Measurements from ENCODE around the gene ADNP2.

DNA sequence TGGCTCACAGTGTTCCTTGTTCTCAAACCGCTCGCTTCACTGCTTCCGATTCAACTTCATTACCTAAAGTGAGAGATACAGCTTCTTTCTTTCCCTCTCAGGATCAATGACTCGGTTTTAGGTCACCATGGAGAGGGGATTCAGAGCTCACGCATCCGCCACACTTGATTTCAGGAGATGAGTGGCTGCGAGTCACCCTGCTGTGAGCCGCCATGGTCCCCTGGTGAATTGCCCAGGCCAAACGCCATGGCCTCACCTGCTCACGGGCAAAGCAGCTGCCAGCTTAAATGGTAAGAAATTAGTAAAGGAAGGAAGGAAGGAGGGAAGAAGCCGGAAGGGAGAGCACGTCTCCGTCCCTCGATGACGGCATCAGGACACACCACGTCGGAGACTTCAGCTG lies 60.5 kb downstream of the ADNP2 start:
- no peak for TF ChIP-seq POLR2A (IDR thresholded peaks at IDR 0.05; ENCODE audit: low read depth, low read length)
- TF ChIP-seq TAF1 (IDR thresholded peaks at IDR 0.05; ENCODE audit: low read depth, low read length), result no peak
